Mesenchymal stem cell (in vitro differentiated cells and primary cell): Measurements from ENCODE around the gene RPRD1A.
"Not testable (repeated sequence)": the region's sequence is repeated elsewhere in the genome, so short reads cannot be mapped to it uniquely, and the experiment has no call there.

ENCODE experiments used
- DNase-seq: peaks from one replicate; pipeline ENCODE4 v3.0.0-alpha.2; 2013
- H2AFZ ChIP-seq: one replicate; pipeline ENCODE4 v1.6.1; 2013; ENCODE audit warnings: low read depth, mild to moderate bottlenecking, control low read depth, inconsistent platforms, low read length, moderate library complexity
- H2AK5ac ChIP-seq: 2 replicates; pipeline ENCODE4 v1.6.1; 2013; ENCODE audit warnings: low read length, moderate library complexity, mild to moderate bottlenecking, inconsistent platforms; ENCODE audit not compliant: severe bottlenecking
- H2BK120ac ChIP-seq: one replicate; pipeline ENCODE4 v1.6.1; 2013; ENCODE audit warnings: low read depth, mild to moderate bottlenecking, inconsistent platforms, low read length, moderate library complexity
- H2BK12ac ChIP-seq, 2 experiments: one replicate each; pipeline ENCODE4 v1.6.1; 2013; ENCODE audit warnings: inconsistent platforms in 2 of 2, low read length in 2 of 2, mild to moderate bottlenecking in 2 of 2, moderate library complexity in 2 of 2, control low read depth in 1 of 2
- H2BK15ac ChIP-seq: one replicate; pipeline ENCODE4 v1.6.1; 2013; ENCODE audit warnings: mild to moderate bottlenecking, low read depth, inconsistent platforms; ENCODE audit not compliant: poor library complexity, severe bottlenecking
- H2BK5ac ChIP-seq: 2 replicates; pipeline ENCODE4 v1.6.1; 2013; ENCODE audit warnings: low read depth, mild to moderate bottlenecking, low read length, control low read depth, inconsistent platforms; ENCODE audit not compliant: poor library complexity, severe bottlenecking
- H3K14ac ChIP-seq, 2 experiments: one replicate each; pipeline ENCODE4 v1.6.1; 2013; ENCODE audit warnings: inconsistent platforms in 2 of 2, low read length in 2 of 2, control low read depth in 1 of 2, mild to moderate bottlenecking in 1 of 2, moderate library complexity in 1 of 2
- H3K18ac ChIP-seq, 2 experiments: one replicate each; pipeline ENCODE4 v1.6.1; 2013; ENCODE audit warnings: inconsistent platforms in 2 of 2, low read length in 2 of 2, control low read depth in 1 of 2, low read depth in 1 of 2, mild to moderate bottlenecking in 1 of 2
- H3K23ac ChIP-seq, 2 experiments: one replicate each; pipeline ENCODE4 v1.6.1; 2013; ENCODE audit warnings: inconsistent platforms in 2 of 2, low read length in 2 of 2, mild to moderate bottlenecking in 2 of 2, moderate library complexity in 2 of 2, control low read depth in 1 of 2
- H3K27ac ChIP-seq: 2 replicates; pipeline ENCODE4 v1.5.1; 2013; ENCODE audit warnings: mild to moderate bottlenecking, moderate library complexity, low read length, control low read depth, inconsistent platforms; ENCODE audit not compliant: poor library complexity, severe bottlenecking
- H3K27me3 ChIP-seq, 2 experiments: 2 replicates each; pipeline versions ENCODE4 v1.6.1 to v1.7.0; 2013; ENCODE audit warnings: low read length in 2 of 2, mild to moderate bottlenecking in 2 of 2, moderate library complexity in 2 of 2, control low read depth in 1 of 2, inconsistent platforms in 1 of 2; ENCODE audit not compliant: control insufficient read depth in 1 of 2, insufficient read depth in 1 of 2
- H3K36me3 ChIP-seq, 2 experiments: 2 replicates each; pipeline versions ENCODE4 v1.6.1 to v1.7.0; 2013; ENCODE audit warnings: low read length in 2 of 2, control low read depth in 1 of 2, inconsistent platforms in 1 of 2, low read depth in 1 of 2, mild to moderate bottlenecking in 1 of 2; ENCODE audit not compliant: insufficient read depth in 2 of 2, control insufficient read depth in 1 of 2
- H3K4ac ChIP-seq, 2 experiments: one replicate each; pipeline ENCODE4 v1.6.1; 2013; ENCODE audit warnings: inconsistent platforms in 2 of 2, low read length in 2 of 2, mild to moderate bottlenecking in 2 of 2, moderate library complexity in 2 of 2, control low read depth in 1 of 2, low read depth in 1 of 2
- H3K4me1 ChIP-seq: 2 replicates; pipeline ENCODE4 v1.6.1; 2013; ENCODE audit warnings: low read depth, low read length, control low read depth; ENCODE audit not compliant: control insufficient read depth, insufficient read depth
- H3K4me2 ChIP-seq: 2 replicates; pipeline ENCODE4 v1.6.1; 2013; ENCODE audit warnings: low read length, mild to moderate bottlenecking, inconsistent platforms; ENCODE audit not compliant: poor library complexity, severe bottlenecking
- H3K4me3 ChIP-seq, 2 experiments: 2 replicates each; pipeline versions ENCODE4 v1.5.1 to v1.7.0; 2013; ENCODE audit warnings: low read length in 2 of 2, mild to moderate bottlenecking in 2 of 2, control low read depth in 1 of 2, low read depth in 1 of 2; ENCODE audit not compliant: insufficient read depth in 1 of 2
- H3K79me1 ChIP-seq: replicated peaks from 2 replicates; pipeline ENCODE4 v1.6.1; 2013; ENCODE audit warnings: mild to moderate bottlenecking, control low read depth, low read length, inconsistent platforms; ENCODE audit not compliant: poor library complexity, severe bottlenecking
- H3K9ac ChIP-seq: 2 replicates; pipeline ENCODE4 v1.7.0; 2013; ENCODE audit warnings: mild to moderate bottlenecking, low read length, moderate library complexity
- H3K9me3 ChIP-seq: 2 replicates; pipeline ENCODE4 v1.7.0; 2013; ENCODE audit warnings: mild to moderate bottlenecking, low read length; ENCODE audit not compliant: control insufficient read depth
- H4K8ac ChIP-seq: one replicate; pipeline ENCODE4 v1.6.1; 2013; ENCODE audit warnings: inconsistent platforms, mild to moderate bottlenecking, low read length, moderate library complexity
- H4K91ac ChIP-seq: one replicate; pipeline ENCODE4 v1.6.1; 2013; ENCODE audit warnings: mild to moderate bottlenecking, low read length, inconsistent platforms
- WGBS: methylation state at CpG from one replicate; pipeline ENCODE4 v1.1.7; 2013; ENCODE audit warnings: mixed read lengths; 5-methylcytosine and 5-hydroxymethylcytosine counted together

RPRD1A gene

DNA sequence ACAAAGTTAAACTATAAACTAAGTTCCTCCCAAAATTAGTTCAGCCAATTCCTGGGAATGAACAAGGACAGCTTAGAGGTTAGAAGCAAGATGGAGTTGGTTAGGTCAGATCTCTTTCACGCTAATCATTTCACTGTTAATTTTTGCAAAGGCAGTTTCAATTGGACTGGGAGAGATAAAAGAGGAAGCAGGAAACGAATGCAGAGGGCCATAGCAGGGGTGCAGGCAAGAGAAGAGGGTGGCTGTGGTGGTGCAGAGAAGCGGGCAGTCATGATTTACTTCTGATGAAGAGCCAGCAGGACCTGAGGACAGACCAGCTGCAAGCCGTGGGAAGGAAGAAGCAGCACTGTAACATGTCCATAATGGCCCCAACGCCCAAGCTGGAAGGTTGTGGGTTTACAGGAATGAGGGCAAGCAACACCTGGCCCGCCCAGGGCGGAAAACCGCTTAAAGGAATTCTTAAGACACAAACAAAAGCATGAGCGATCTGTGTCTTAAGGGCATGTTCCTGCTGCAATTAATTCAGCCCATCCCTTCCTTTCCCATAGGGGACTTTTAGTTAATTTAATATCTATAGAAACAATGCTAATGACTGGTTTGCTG, 99.0 kb downstream of the RPRD1A start:
- Histone ChIP-seq H3K79me1 (peaks cover 7% of the 10 kb centered on the region), H3K27ac (no peak overlapping the region), H2AK5ac (no peak overlapping the region), H3K14ac (no peak overlapping the region), H3K9ac (no peak overlapping the region), H3K9me3 (no peaks in the 10 kb centered on the region), H3K4me1 (peaks cover 2% of the 10 kb centered on the region), H3K36me3 (no peaks in the 10 kb centered on the region), H3K23ac (no peak overlapping the region), H3K4me3 (no peak overlapping the region), H2BK12ac (no peak overlapping the region), H4K91ac (no peak overlapping the region), H2BK5ac (no peak overlapping the region), H4K8ac (no peak overlapping the region), H3K18ac (no peak overlapping the region), H3K4ac (no peak overlapping the region), H2BK120ac (no peak overlapping the region), H2BK15ac (no peak overlapping the region), H2AFZ (no peak overlapping the region), H3K4me2 (no peak overlapping the region), H3K27me3 (no peaks in the 10 kb centered on the region)
- no peak for DNase-seq
- 80% methylated on average over 8 of the region's 9 CpGs for WGBS

DNA sequence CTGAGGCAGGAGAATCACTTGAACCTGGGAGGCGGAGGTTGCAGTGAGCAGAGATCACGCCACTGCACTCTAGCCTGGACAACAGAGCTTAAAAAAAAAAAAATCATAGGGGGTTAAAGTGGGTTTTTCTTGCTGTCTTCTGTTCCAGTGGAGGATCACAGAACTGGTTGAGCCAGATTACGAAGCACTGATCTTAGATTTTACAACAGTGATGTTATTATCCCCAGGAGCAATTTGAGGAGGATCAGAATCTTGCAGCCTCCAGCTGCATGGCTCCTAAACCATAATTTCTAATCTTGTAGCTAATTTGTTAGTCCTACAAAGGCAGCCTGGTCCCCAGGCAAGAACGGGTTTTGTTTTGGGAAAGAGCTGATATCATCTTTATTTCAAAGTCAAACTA, 99.5 kb downstream of the RPRD1A start:
- 87% methylated on average over 3 of the region's 4 CpGs for WGBS
- H2BK120ac ChIP-seq, H2BK15ac ChIP-seq, H4K8ac ChIP-seq, H3K79me1 ChIP-seq, H3K14ac ChIP-seq, H3K4me2 ChIP-seq, H4K91ac ChIP-seq, H3K18ac ChIP-seq, H2AK5ac ChIP-seq, DNase-seq, H2BK5ac ChIP-seq, H3K9ac ChIP-seq, H2AFZ ChIP-seq, H3K23ac ChIP-seq, H2BK12ac ChIP-seq, H3K9me3 ChIP-seq, H3K4me3 ChIP-seq, H3K27me3 ChIP-seq, H3K36me3 ChIP-seq, H3K4ac ChIP-seq, H3K27ac ChIP-seq, H3K4me1 ChIP-seq: not testable (repeated sequence)

DNA sequence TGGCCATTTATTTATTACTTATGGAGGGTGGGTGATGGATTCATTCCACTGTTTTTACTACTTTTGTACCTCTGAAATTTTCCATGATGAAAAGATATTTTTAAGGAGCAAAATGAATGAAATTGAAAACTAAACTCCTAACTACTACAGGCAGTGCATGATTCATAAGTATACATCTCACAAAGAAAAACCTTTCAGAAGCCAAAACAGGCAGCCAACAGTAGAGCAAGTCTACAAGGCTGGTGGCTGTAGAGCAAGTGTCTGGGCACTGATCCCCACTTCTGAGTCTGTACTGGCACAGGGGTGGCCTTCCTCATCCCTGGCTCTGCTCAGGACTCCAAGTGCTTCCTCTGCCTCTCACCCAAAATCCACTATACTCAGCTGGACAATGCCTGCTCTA, 103.0 kb downstream of the RPRD1A start:
- Histone ChIP-seq H3K9me3 (peaks cover 8% of the 10 kb centered on the region), H3K18ac (no peak overlapping the region), H2BK5ac (no peak overlapping the region), H3K36me3 (no peaks in the 10 kb centered on the region), H4K91ac (no peak overlapping the region), H3K9ac (no peak overlapping the region), H3K27ac (no peak overlapping the region), H4K8ac (no peak overlapping the region), H2BK120ac (no peak overlapping the region), H3K27me3 (no peaks in the 10 kb centered on the region), H2AFZ (no peak overlapping the region), H3K4me2 (no peak overlapping the region), H3K4me3 (no peak overlapping the region), H3K23ac (no peak overlapping the region), H2BK12ac (no peak overlapping the region), H3K4ac (no peak overlapping the region), H3K79me1 (no peaks in the 10 kb centered on the region), H3K14ac (no peak overlapping the region), H2AK5ac (no peak overlapping the region), H2BK15ac (no peak overlapping the region), H3K4me1 (peaks cover 2% of the 10 kb centered on the region)
- no peak for DNase-seq

DNA sequence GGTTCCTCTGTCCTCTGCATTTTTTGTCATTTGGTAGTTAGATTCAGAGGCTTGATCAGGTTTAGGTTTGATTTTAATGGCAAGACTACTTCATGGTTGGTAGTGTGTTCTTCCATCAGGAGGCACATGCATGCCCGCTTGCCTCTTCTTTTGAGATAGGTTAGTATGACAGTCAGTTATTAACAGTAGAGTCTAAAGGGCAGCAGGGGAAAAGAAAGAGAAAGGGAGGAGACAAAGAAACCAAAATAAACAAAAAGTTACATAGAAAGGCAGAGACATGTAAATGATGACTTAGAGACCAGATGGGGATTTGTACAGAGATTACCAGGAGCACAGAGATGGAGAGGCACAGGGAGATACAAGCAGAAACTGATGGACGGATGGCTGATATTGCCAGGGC, 105.0 kb downstream of the RPRD1A start:
- Histone ChIP-seq H3K4ac (no peak overlapping the region), H3K14ac (no peak overlapping the region), H3K27ac (no peak overlapping the region), H2BK15ac (no peak overlapping the region), H3K27me3 (no peaks in the 10 kb centered on the region), H3K18ac (no peak overlapping the region), H4K8ac (no peak overlapping the region), H3K4me3 (no peak overlapping the region), H3K36me3 (no peaks in the 10 kb centered on the region), H3K9me3 (peaks cover 11% of the 10 kb centered on the region), H2BK120ac (no peak overlapping the region), H3K4me2 (no peak overlapping the region), H2AFZ (no peak overlapping the region), H3K79me1 (no peaks in the 10 kb centered on the region), H3K4me1 (no peaks in the 10 kb centered on the region), H2BK12ac (no peak overlapping the region), H2BK5ac (no peak overlapping the region), H3K23ac (no peak overlapping the region), H3K9ac (no peak overlapping the region), H4K91ac (no peak overlapping the region), H2AK5ac (no peak overlapping the region)
- WGBS: 91% methylated on average over 2 of the region's 2 CpGs
- no peak for DNase-seq
